NCI-H82 (cell line): ENCODE measurements around the gene ADM5.

ENCODE experiments used
- DNase-seq: peaks from one replicate; lab custom pipeline; 2025; lab: John Stamatoyannopoulos, UW

ADM5 gene

GRCh38 chr19:49680421-49681351 lies 8.7 kb upstream of the ADM5 start:
- DNase-seq = peak; percentile 98

GRCh38 chr19:49681830-49682229 lies 7.6 kb upstream of the ADM5 start:
- DNase-seq = no peak

GRCh38 chr19:49682274-49682673 lies 7.1 kb upstream of the ADM5 start:
- DNase-seq = no peak

DNA sequence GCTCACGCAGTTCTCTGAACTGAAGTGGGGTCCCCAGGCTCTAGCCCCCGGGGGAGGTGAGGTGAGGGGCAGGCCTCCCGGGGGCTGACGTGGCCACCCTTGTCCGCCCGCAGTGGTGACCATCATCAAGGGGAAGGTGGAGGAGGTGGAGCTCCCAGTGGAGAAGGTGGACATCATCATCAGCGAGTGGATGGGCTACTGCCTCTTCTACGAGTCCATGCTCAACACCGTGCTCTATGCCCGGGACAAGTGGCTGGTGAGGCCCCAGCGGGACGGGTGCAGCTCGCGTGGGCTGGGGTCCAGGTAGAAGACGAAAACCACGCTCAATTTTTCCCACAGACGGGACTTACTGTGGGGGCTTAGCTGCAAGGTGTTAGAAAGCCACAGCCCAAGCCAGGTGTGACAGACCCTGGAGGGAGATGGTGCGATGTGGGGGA lies 5.6 kb upstream of the ADM5 start:
- no peak for DNase-seq

DNA sequence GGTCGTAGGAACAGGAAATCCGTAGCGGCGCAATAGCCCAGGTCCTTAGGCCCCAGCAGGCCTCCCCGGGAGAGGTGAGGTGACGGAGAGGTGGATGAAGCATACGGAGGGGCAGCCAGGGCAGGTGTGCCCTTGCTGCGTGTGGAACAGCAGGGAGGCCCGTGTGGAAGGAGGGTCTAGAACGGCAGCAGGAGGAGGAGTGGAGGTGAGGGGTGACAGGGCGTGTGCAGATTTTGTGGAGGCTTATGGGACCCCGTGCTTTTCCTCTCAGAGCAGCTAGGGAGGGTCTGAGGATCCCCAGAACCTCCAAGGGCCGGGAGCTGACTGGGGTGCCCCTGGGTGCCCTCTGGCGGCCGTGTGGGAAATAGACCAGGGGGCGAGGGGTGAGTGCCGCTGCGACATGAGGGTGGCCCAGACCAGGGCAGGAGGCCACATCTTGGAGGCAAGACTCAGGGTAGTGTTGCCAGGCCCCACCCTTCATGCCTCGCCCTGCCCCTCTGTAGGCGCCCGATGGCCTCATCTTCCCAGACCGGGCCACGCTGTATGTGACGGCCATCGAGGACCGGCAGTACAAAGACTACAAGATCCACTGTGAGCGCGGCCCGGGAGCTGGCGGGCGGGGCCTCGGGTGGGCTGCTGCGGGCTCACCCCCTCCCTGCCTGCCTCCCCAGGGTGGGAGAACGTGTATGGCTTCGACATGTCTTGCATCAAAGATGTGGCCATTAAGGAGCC lies 5.0 kb upstream of the ADM5 start:
- peak; percentile 46 for DNase-seq

GRCh38 chr19:49684983-49685553 lies 4.3 kb upstream of the ADM5 start:
- no peak for DNase-seq

DNA sequence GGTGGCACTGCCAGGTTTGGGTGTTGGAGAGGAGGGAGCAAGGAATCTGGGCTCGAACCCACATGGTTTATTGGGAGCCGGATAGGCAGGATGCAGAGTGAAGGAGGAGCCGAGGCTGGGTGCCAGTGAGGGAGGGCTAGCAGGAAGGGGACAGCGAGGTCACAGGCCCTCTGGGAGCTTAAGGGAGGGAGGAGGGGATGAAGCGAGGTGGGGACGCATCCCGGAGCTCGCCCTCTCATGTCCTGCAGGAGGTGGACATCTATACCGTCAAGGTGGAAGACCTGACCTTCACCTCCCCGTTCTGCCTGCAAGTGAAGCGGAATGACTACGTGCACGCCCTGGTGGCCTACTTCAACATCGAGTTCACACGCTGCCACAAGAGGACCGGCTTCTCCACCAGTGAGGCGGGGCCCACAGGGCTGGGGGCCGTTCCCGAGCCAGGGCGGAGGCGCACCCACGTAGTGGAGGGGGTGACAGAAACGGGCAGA lies 3.5 kb upstream of the ADM5 start:
- DNase-seq = no peak

- DNase-seq = no peak
Measured at GRCh38 chr19:49686503-49687088, 2.8 kb upstream of the ADM5 start.

DNA sequence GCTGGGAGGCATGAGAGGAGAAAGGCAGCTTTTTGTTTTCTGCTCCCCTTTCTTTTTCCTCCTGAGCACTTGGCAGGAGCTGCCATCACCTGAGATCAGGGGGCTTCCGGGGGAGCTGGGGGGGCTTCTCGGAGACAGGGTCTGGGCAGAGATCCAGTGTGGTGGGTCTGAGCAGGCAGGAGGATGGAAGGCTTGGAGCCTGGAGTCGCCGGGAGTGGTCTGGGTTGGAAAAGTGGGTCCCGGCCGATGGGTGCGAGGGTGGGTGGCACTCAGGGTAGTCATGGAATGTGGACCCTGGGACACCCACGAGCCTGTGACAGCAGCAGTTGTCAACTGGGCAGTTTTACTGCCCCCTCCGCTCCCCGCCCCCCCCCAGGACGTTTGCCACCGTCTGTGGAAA lies 2.2 kb upstream of the ADM5 start:
- DNase-seq = no peak

DNA sequence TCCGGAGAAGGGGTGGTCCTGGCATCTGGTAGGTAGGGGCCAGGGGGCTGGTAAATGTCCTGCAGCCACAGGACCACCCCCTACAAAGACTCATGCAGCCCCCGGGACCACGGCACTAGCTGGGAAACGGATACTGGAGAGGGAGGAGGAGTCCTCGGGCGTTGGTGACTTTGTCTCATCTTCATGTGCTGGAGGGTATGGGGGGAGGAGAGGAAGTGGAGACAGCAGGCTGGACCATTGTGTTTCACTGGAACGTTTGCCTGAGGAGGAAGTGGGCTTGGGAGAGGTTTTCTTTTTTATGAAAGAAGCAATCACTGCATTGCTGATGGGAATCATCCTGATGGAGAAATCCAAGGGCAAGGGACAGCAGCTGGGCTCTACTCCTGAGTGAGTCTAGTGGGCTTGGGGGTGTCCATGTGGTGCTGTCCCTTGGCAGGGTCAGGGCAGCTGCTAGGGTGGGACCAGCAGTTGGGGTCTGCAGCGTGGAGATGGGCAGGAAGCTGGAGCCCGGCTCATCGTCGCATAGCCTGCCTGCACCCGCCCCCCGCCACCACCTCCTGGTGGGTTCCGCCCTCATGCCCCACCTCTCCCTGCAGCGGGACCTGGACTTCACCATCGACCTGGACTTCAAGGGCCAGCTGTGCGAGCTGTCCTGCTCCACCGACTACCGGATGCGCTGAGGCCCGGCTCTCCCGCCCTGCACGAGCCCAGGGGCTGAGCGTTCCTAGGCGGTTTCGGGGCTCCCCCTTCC lies 1.7 kb upstream of the ADM5 start:
- peak; percentile 42 for DNase-seq

DNA sequence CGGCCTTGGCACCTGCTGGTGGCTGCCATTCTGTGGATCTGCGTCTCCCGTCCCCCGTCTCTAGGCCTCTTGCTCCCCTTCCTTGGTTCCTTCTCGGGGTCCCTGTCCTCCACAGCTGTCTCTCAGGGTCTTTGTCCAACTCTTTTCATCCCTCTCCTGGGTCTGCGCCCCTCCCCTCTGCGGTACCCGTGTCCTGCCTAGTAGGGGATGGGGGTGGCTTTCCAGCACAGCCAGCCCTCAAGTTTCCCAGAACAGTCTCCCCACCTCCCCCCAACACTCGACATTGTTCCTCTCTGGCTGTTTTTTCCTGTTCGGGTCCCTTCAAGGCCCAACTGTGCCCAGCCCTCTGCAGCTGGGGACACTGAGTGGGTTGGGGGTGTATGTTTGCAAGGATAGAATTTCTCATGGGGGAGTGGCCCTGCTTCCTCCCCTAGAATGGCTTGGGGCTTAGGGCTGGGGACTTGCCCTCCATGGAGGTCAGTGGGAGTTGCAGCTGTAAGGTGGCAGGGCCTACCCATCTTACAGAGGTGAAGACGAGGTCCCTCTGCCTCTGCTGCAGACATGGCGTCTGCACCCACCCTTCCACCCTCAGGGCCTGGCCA lies 762 bp upstream of the ADM5 start:
- DNase-seq = no peak

- no peak for DNase-seq
Measured at GRCh38 chr19:49690079-49690655, 773 bp downstream of the ADM5 start.

DNA sequence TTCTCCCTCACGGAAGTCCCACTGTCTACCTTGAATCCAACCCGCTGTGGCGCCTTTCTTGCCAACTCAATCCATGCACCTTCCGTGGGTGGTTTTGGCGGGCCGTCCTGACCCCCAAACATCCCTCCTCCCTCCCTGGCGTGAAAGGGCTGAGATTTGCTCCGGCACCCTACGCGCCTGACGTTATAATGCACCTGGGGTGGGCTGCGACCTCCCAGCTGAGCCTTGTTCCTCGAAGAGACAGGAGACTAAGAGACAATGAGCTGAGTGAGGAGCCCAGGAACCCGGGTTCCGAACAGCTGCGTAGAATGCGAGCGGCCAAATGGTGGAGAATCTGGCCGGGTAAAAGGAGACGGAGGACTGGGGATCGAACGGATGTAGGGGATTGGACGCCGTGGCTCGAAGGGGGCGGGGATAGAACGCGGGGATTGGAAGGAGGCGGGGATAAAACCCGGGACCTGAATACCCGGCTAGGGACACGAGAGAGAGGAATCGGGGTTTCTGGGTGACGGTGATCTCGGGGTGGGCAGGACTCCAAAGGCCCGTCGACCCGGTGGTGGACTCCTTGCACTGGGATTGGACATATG lies 1.4 kb downstream of the ADM5 start, which contains the start of gene CPT1C:
CPT1C (plus strand) TSS at position 461 of the 587 bp plus-strand sequence. CDS start 1,137 bp downstream, outside the sequence.
- peak; percentile 98 for DNase-seq

- DNase-seq = peak; percentile 96
Measured at GRCh38 chr19:49691243-49692146, 2.1 kb downstream of the ADM5 start.

GRCh38 chr19:49692147-49692506 lies 2.7 kb downstream of the ADM5 start:
- DNase-seq = peak; percentile 41

GRCh38 chr19:49696115-49696514 lies 6.7 kb downstream of the ADM5 start:
- peak; percentile 31 for DNase-seq

- DNase-seq = no peak
Measured at GRCh38 chr19:49696865-49697264, 7.5 kb downstream of the ADM5 start.

- no peak for DNase-seq
Measured at GRCh38 chr19:49699364-49699763, 10.0 kb downstream of the ADM5 start.

DNA sequence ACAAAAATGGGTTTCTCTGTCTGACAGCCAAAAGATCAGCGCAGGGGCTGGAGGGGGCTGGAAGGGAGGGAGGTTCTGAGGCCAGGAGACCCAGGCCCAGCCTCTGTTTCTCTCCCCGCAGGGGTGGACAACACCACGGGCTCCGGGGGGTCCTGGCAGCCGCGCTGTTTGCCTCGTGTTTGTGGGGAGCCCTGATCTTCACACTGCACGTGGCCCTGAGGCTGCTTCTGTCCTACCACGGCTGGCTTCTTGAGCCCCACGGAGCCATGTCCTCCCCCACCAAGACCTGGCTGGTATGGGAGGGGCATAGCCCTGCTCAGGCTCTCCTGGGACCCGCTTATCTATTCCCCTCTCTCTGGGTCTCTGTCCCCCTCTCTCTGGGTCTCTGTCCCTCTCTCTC lies 11.2 kb downstream of the ADM5 start:
- DNase-seq = no peak
